Stimulated activated CD4-positive, alpha-beta T cell treated with anti-CD3 and anti-CD28 coated beads, Interleukin-1b, Interleukin-23, amount 100 ng/mL, for 24 hours (primary cell): ENCODE measurements around the gene ABHD6.
"Not testable (repeated sequence)": the region's sequence is repeated elsewhere in the genome, so short reads cannot be mapped to it uniquely, and the experiment has no call there.

Source experiments
- DNase-seq, 4 experiments: peaks; one replicate each; pipeline ENCODE4 v3.0.0-alpha.2; 2020; ENCODE audit warnings: low read depth in 4 of 4, low spot score in 1 of 4

ABHD6 gene

GRCh38 chr3:58207954-58208353, 29.6 kb upstream of the ABHD6 start:
- DNase-seq: no peak

- DNase-seq: no peak
These were observed 27.7 kb upstream of the ABHD6 start for GRCh38 chr3:58209933-58210332.

GRCh38 chr3:58210761-58211460, 26.7 kb upstream of the ABHD6 start, which contains the start of gene DNASE1L3:
TSS of gene DNASE1L3 (minus strand) at chr3:58210972. CDS start at chr3:58210906, 66 bp downstream.
- no peak for DNase-seq

GRCh38 chr3:58214484-58215316, 22.9 kb upstream of the ABHD6 start:
- DNase-seq: peak in 1 of 4 experiments; percentile 35

- DNase-seq: no peak
These were observed 22.1 kb upstream of the ABHD6 start for GRCh38 chr3:58215317-58216025.

- no peak for DNase-seq
These were observed 20.9 kb upstream of the ABHD6 start for GRCh38 chr3:58216496-58217195.

- peak in 2 of 4 experiments; percentile 34 to 37 for DNase-seq
These were observed 20.3 kb upstream of the ABHD6 start for GRCh38 chr3:58217209-58217811.

GRCh38 chr3:58218904-58219303, 18.7 kb upstream of the ABHD6 start:
- no peak for DNase-seq

GRCh38 chr3:58222161-58222724, 15.3 kb upstream of the ABHD6 start:
- DNase-seq: no peak

- DNase-seq: no peak
These were observed 13.7 kb upstream of the ABHD6 start for GRCh38 chr3:58223855-58224254.

- not testable (repeated sequence) for DNase-seq
These were observed 9.7 kb upstream of the ABHD6 start for GRCh38 chr3:58227933-58228332.

GRCh38 chr3:58230876-58231552, 6.6 kb upstream of the ABHD6 start:
- no peak for DNase-seq

GRCh38 chr3:58231666-58232065, 5.9 kb upstream of the ABHD6 start:
- no peak for DNase-seq

- no peak for DNase-seq
These were observed 3.1 kb upstream of the ABHD6 start for GRCh38 chr3:58234516-58234931.

GRCh38 chr3:58235970-58236369, 1.6 kb upstream of the ABHD6 start:
- DNase-seq: no peak

GRCh38 chr3:58236527-58237237, 910 bp upstream of the ABHD6 start:
- DNase-seq: no peak

- DNase-seq: peak in 3 of 4 experiments; percentile 16 to 35 (median 26)
These were observed 519 bp downstream of the ABHD6 start for GRCh38 chr3:58237941-58238681.

GRCh38 chr3:58238830-58239229, 1.2 kb downstream of the ABHD6 start:
- DNase-seq: no peak
